GM12892 (cell line): Measurements from ENCODE around the gene KMT2B.
A peak's percentile ranks its signal among the peaks of the same experiment; 100 is the strongest.

Experiments
- DNase-seq: peaks from one replicate; pipeline ENCODE4 v3.0.0; 2011; ENCODE audit not compliant: insufficient read length
- FAIRE-seq: peaks from 2 replicates; lab custom pipeline; 2011; peaks lifted over from hg19 to GRCh38; lab: Jason Lieb, UNC
- POLR2A ChIP-seq: IDR thresholded peaks from 2 replicates; pipeline ENCODE4 v1.6.1; 2011; ENCODE audit warnings: low read depth, low read length, control low read depth
- POLR2AphosphoS5 ChIP-seq: IDR thresholded peaks from 2 replicates; pipeline ENCODE4 v1.6.1; 2011; ENCODE audit warnings: low read depth, low read length, control low read depth
- TAF1 ChIP-seq: IDR thresholded peaks from 2 replicates; pipeline ENCODE4 v1.6.1; 2011; ENCODE audit warnings: low read depth, mild to moderate bottlenecking, control low read depth, low read length, borderline replicate concordance

Gene KMT2B

DNA sequence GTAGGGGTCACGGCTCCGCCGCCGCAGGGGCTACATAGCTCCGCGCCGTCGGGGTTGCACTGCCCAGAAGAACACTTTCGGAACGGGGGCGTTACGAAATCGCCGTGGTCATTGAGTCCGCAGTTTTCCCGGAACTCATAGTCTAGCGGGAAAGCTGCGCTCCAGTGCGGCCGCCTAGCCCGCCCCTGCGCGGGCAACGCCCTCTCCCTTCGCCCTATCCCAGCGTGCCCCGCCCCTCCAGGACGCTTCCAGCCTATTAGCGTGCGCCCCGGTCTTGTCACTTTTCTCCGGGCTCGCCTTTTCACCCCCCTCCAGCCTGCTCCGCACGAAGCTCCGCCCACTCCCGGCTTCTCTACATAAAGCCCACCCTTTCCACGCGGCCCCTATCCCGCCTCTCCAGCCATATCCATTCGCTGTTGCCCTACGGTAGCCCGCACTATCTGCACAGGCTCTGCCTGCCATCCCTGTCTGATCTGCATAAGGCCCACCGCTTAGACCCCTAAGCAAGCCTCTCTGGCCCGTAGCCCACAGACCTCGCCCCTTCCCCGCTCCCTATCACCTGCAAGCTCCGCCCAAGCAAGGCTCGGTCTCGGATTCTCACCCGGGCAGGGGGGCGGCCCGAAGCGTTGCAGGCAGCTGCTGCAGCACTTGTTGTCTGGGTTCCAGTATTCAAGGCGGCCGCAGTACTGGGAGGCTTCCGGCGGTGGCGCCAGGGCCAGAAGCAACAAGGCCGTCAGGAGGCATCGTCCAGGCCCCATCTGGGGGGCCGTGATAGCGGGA, 22.8 kb downstream of the KMT2B start:
- FAIRE-seq, result peak; percentile 96
- TF ChIP-seq POLR2AphosphoS5 (peak; percentile 79; the same call in 1 of the 2 replicates), TAF1 (peak; percentile 44; the same call in 1 of the 2 replicates), POLR2A (peak; percentile 72; the same call in 1 of the 2 replicates)
- peak; percentile 99 for DNase-seq

GRCh38 chr19:35741203-35741515, 23.4 kb downstream of the KMT2B start:
- FAIRE-seq (no peak), DNase-seq (no peak)
- TF ChIP-seq TAF1 (no peak), POLR2A (no peak), POLR2AphosphoS5 (no peak)

DNA sequence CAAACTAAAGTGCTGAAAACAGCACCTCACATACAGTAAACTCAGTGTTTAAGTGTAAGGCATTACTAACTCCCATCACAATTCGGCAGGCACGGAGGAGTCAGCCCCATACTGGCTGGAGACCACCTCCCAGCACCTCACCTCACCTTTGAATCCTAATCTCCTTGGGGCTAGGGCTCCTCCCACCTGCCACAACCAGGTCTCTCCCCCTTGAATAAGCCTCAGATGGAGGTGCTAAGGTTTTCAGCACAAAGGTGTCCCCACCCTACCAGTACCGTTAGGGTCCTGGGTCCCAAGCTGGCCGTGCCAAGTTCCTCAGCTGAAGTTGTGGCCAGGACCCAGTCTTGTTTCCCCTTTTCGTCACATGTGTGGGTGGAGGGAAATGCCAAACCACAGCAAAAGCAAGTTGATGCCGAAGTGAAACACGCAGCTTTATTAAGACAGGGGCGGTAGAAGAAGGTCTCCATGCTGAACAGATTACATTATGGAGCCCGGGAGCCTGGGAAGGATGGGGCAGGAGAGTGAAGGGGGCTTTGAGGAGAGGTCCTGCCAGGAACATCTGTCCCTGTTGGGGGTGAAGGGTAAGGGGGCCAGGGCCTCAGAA, 24.4 kb downstream of the KMT2B start, which contains the start of gene IGFLR1:
IGFLR1 (minus strand) TSS at position 332 of the 604 bp plus-strand sequence. CDS start 1,272 bp downstream, outside the sequence.
- FAIRE-seq, result peak; percentile 94
- peak; percentile 59; the same call in 1 of the 2 replicates for TF ChIP-seq POLR2AphosphoS5
- TF ChIP-seq POLR2A, result peak; percentile 84
- TF ChIP-seq TAF1, result peak; percentile 73
- no peak for DNase-seq

DNA sequence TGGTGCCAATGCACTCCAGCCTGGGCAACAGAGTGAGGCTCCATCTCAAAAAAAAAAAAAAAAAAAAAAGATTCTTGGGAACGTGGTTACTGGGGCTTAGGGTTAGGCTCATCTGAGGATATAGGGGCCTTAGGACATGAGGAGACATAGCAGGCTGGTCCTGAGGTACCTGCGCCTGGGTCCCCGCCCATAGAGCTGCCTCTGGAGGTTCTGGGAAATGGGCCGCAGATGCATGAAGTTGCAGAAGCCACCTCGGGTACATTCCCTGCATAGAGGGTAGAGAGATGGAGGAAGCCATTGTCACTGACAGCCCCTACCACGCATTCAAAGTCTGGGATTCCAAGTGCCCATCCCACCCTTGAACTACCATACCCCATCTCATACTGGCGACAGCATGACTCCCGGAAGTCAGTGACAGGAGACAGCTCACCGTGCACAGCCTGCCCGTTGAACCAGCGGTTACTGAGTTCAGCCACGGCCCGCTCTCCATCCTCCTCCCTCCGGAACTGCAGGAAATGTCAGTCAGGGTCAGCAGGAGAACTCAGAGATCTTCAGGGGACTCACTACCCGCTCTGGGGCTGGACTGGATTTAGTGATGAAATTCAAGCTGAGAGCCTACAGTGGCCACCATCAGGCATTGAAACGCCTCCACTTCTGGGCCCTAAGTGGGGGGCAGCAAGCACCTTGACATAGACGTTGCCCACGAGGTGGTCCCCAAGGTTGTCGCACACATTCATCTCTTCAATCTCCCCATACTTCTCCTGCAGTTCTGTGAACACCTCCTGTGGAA, 26.0 kb downstream of the KMT2B start:
- TF ChIP-seq POLR2AphosphoS5 (no peak), TAF1 (no peak), POLR2A (no peak)
- DNase-seq, result no peak
- FAIRE-seq, result no peak

GRCh38 chr19:35744430-35745327, 26.9 kb downstream of the KMT2B start:
- FAIRE-seq, result no peak
- peak; percentile 90 for TF ChIP-seq POLR2A
- 0 out of 2 replicates have a peak, but pooled peaks have one; percentile 26 for TF ChIP-seq TAF1
- TF ChIP-seq POLR2AphosphoS5, result peak; percentile 91
- peak; percentile 74 for DNase-seq

DNA sequence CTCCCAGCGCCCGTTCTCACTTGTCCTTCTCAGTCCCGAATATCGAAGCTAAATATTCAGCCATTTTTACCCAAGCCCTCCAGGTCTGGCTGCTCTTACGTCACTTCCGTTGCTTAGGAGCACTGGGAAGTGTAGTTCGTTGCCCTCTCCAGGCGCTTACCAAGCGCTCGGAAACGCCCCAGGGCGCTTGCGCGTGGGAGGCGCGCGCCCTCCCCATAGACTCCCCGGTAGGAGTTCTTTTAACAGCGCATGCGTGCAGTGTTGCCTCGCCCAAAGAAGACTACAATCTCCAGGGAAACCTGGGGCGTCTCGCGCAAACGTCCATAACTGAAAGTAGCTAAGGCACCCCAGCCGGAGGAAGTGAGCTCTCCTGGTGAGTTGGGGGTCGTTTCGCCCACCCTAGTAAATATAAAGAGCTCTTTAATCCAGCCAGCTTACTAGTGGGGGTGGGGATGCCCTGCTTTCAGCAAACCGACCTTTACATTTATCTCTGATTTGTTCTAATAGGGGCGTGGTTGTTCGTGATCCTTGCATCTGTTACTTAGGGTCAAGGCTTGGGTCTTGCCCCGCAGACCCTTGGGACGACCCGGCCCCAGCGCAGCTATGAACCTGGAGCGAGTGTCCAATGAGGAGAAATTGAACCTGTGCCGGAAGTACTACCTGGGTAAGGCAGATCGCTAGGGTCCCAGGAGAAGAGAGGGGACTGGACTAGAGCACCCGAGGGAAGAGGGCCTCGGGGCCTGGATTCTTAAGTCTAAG, 27.7 kb downstream of the KMT2B start, which contains the start of the genes PSENEN and U2AF1L4:
PSENEN (plus strand) TSS at position 324 of the 759 bp plus-strand sequence; CDS start at position 604, 280 bp downstream.
U2AF1L4 (minus strand) TSS at position 91 of the 759 bp plus-strand sequence; CDS start at position 64, 27 bp downstream.
- DNase-seq (peak; percentile 81), FAIRE-seq (peak; percentile 95)
- TF ChIP-seq POLR2A (0 out of 2 replicates have a peak, but pooled peaks have one; percentile 8), TAF1 (no peak), POLR2AphosphoS5 (0 out of 2 replicates have a peak, but pooled peaks have one; percentile 11)

DNA sequence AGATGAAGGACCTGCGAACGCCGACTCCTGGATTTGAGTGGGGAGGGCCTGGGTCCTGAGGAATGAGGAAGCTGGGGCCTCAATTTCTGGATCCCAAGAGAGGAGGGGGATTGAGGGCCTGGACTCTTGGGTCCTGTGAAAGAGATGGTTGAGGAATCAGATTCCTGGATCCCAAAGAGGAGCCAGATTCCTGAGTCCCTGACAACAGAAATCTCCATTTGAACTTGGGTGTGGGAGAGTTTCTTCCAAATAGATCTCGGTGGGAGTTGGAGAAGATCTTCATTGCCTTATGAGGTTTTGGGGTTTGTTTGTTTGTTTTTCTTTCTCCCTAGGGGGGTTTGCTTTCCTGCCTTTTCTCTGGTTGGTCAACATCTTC, 28.3 kb downstream of the KMT2B start:
- FAIRE-seq (no peak), DNase-seq (no peak)
- TF ChIP-seq TAF1 (no peak), POLR2AphosphoS5 (no peak), POLR2A (no peak)

- no peak for FAIRE-seq
Observed at GRCh38 chr19:35746531-35746930, 28.7 kb downstream of the KMT2B start.

DNA sequence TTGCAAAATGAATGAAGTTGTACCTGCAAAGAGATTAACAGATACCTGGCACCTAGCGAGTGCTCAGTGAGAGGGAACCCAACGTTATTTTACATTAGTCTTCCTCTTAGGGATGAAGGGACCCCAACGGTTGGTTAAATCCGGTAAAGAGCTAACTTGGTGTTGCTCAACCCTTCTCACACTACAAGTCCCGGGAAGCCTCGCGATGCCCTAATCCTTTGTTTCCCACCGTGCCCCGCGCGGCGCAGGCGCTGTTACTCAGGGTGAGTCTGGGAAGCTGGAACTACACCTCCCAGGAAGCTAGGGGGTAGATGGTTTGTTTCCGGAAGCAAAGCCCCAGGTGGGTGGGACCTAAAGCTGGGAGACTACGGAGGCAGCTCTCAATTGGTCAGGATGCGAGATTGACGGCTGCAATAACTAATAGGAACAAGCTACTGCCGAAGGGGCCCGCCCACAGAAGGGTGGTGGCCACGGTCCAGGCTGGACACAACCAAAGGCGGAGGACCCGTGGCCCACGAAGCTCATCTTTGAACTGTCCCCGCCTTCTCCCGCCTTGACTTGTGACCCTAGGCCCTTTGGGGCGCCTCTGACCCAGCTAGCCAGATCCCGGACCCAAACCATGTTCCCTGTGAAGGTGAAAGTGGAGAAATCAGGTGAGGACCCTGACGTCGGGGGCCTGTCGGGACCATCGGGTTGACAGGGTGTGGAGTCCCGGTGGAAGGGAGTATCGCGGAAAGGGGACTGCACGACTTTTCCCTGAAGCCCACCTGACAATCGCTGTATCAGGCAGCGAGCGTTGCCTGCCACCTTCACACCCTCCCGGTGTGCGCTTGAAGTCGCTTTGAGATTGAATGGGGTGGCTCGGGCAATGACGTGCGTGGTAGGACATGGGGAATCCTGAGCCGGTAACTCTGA, 30.6 kb downstream of the KMT2B start, which contains the start of gene LIN37:
LIN37 (plus strand) TSS at position 471 of the 915 bp plus-strand sequence; CDS start at position 620, 149 bp downstream.
- DNase-seq, result peak; percentile 90
- peak; percentile 97 for FAIRE-seq
- TF ChIP-seq TAF1 (0 out of 2 replicates have a peak, but pooled peaks have one; percentile 7), POLR2A (peak; percentile 54; the same call in 1 of the 2 replicates), POLR2AphosphoS5 (no peak)

More at GRCh38 chr19:35746531-35746930, 28.7 kb downstream of the KMT2B start:
- DNase-seq, result no peak
- TF ChIP-seq TAF1, result no peak
- no peak for TF ChIP-seq POLR2A
- no peak for TF ChIP-seq POLR2AphosphoS5

GRCh38 chr19:35750167-35750566, 32.4 kb downstream of the KMT2B start:
- TF ChIP-seq TAF1 (no peak), POLR2A (no peak), POLR2AphosphoS5 (no peak)
- FAIRE-seq (no peak), DNase-seq (no peak)
